Suppressor macrophage treated with lipopolysaccharide for 4 hours (primary cell): ENCODE measurements around the gene MT1G.

ENCODE experiments used
- DNase-seq: peaks from one replicate; pipeline ENCODE4 v3.0.0-alpha.2; 2020

Gene MT1G

GRCh38 chr16:56662357-56663354, 5.2 kb downstream of the MT1G start:
- DNase-seq, result no peak

GRCh38 chr16:56658327-56658875, 9.5 kb downstream of the MT1G start:
- no peak for DNase-seq

DNA sequence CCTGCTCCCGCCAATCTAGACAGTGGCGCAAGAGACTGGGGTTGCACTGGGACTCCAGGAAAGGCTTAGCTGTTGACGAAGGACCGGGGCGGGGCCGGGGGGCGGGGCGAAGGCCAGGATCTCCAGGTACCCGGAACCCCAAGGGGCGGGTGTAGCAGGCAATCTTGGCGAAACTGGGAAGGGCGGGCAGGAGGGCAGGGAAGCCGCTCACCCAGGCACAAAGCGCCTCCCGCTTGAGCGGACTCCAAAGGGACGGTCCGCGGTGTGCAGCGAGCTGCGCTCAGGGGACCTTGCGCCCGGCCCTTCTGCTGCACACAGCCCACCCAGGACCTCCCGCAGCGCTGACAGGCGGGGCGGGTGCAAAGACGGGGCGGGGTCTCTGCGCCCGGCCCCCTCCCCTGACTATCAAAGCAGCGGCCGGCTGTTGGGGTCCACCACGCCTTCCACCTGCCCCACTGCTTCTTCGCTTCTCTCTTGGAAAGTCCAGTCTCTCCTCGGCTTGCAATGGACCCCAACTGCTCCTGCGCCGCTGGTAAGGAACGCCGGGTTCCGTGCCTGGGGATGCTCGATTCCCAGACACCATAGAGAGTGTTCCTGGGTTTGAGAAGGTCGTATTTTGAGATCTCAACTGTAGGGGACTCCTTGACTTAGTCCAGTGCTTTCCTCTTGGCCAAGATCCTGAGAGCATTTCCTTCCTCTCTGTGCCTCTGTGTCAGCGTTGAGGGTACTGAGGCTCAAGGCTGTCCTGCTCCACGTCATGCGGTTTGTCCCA, 10.1 kb downstream of the MT1G start, which contains the start of gene MT1F:
TSS of gene MT1F (plus strand) at position 405 of the 772 bp plus-strand sequence. CDS start at position 505, 100 bp downstream.
- DNase-seq, result peak; percentile 86

DNA sequence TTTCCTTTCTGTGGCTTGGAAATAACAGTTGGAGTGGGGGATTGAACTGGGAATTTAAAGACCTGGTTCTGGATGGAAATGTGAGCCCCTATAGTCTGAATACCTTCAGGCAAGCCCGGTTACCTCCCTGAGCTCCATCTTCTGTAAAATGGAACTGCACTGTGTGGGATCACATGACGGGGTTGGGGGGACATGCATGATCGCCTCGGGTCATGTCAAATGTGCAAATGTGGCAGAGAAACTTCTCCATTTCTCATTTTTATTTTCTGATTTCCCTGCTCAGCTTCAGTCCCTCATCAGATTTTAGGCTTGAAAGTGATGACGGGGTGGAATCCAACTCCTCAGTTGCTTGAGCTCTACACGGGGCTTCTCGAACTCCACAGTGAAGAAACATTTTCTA, 14.6 kb downstream of the MT1G start:
- DNase-seq, result no peak

DNA sequence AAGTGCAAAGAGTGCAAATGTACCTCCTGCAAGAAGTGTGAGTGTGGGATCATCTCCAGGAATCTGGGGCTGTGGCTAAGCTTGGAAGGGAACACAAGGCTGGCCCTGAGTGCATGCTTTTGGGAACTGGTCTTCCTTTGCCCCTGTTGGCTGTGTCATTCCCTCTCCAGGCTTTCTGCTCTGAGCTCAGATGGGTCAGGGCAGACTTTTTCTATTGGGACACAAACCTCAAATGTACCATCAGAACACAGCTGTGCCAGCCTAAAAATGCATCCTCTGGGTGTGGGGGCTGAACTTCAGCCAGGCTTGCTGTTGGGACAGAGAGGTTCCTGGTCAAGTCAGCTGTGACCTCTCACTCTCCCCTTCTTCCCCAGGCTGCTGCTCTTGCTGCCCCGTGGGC, 15.3 kb downstream of the MT1G start:
- DNase-seq, result no peak

DNA sequence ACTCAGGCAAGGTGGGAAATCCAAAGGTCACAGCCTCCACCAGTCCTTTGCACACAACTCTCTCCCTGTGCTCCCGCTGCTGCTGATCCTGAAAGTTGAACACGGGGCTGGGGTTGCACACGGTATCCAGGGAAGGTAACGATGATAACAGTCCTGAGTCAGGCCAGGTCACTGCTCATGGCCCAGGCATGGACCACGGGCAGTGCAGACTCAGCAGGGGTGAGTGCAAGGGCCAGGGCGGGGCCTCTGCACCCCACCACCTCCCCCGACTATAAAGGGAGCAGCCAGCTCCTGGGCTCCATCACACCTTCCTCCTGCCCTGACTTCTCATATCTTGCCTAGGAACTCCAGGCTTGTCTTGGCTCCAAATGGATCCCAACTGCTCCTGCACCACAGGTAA, 16.3 kb downstream of the MT1G start, which contains the start of gene MT1B:
TSS of gene MT1B (plus strand) at position 301 of the 400 bp plus-strand sequence. CDS start at position 369, 68 bp downstream.
- DNase-seq, result no peak

DNA sequence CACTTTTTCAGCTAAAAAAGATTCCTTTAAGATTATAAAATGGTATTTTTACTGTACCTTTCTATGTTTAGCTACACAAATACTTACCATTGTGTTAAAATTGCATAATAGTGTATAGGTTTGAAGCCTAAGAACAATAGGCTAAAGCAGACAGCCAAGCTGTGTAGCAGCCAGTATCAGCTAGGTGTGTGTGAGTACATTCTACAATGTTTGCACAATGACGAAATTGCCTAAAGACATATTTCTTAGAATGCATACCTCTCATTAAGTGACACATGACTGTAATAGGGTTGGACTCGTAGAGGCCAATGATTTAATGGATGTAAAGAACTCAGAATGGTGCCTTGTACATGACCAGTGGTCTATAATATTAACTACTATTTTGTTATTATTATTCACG, 18.0 kb downstream of the MT1G start:
- DNase-seq, result no peak

- no peak for DNase-seq
These were observed 18.6 kb downstream of the MT1G start for GRCh38 chr16:56649271-56649670.

GRCh38 chr16:56647641-56648431, 20.0 kb downstream of the MT1G start:
- DNase-seq, result no peak

DNA sequence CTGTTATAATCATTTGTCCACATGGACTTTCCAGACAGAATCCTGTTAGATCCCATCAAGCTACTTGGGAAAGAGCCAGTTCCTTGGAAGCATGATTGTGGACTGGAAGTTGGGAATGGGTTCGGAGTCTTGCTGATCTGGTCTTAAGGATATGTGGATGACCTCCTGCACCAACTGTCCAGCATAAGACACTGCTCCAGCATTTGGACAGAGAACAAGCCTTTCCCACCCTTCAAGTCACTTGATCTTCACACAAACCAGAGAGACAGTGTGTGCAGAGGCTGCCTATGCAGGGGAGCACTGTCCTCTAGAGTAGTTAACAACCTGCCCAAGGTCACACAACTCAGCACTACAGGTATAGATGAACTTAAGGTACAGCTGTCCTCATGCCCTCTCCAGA, 22.0 kb downstream of the MT1G start:
- no peak for DNase-seq

DNA sequence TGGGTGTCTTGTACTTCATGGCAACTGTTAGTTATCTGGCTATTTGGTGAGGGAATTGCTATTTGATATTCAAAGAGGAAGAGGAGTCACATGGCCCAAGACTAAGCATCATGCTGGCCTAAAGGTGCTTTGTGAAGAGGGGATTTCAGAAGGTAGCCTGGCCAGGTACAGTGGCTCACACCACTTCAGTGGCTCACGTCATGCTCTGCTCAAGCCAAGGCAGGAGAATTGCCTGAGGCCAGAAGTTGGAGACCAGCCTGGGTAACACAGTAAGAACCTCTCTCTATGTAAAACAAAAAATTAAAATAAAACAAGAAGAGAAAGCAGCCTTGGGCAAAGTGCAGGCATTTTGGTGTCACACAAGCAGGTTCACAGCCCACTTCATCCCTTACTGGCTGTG, 22.6 kb downstream of the MT1G start:
- DNase-seq, result no peak

- no peak for DNase-seq
These were observed 24.0 kb downstream of the MT1G start for GRCh38 chr16:56643833-56644232.

DNA sequence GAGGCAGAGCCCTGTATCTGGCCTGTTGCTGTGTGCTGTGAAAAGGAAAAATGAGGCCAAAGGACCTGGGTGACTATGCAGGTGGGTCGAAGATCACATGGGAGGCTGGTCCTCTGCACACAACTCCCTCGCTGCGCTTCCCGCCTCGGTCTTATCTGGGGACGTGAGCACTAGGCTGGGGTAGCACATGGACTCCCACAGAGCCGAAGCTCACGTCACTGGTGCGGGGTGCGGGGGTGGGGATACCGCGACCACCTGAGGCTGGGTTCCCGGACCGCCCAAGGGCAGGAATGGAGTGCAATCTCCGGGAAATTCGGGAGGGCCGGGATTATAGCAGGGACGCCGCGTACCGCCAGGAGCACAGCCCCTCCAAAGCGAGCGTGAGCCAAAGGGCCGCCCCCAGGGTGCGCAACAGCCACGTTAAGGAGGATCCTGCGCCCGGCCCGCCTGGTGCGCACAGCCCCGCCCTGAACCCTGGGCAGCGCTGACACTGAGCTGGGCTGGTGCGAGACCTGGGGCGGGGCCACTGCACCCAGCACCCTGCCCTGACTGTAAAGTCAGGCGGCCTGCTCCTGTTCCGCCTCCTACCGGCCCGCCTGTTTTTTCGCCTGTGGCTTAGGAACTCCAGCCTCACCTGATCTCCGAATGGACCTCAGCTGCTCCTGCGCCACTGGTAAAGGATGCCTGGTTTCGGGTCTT, 24.6 kb downstream of the MT1G start:
- peak; percentile 85 for DNase-seq

DNA sequence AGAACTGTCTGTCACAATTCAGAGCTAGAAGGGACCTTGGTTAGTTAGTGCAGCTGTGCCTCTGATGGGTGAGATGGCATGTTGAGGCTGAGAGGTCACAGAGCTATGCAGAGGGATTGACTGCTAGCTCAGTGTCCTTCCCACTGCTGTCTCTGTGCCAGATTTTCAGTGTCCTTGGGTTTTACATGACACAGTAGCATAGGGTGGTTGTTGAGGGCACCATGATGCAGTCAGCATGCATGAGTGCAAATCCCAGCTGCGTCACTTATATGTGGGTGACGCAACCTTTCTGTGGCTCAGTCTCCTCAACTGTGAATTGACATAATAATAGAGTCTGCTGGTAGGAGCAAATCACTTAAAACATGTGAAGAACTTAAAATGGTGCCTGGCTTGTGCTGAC, 26.7 kb downstream of the MT1G start:
- DNase-seq, result peak; percentile 54

DNA sequence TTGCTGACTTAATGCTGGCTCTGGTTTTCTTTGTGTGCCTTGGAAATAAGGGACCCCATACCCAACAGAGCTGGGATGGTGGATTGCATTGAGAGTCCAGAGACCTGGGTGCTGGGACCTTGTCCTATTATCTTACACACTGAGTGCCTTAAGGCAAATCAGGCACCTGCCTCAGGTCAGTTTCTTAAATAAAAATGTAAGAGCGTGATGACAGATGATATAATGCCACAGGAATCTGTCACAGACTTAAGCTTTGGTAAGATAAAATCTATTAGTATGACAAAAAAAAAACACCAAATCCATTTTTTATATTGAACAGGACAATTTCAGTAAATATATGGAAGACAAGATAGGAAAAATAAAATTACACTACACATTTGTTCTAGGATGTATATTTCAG, 27.8 kb downstream of the MT1G start:
- no peak for DNase-seq

- DNase-seq, result no peak
These were observed 28.8 kb downstream of the MT1G start for GRCh38 chr16:56639045-56639444.

DNA sequence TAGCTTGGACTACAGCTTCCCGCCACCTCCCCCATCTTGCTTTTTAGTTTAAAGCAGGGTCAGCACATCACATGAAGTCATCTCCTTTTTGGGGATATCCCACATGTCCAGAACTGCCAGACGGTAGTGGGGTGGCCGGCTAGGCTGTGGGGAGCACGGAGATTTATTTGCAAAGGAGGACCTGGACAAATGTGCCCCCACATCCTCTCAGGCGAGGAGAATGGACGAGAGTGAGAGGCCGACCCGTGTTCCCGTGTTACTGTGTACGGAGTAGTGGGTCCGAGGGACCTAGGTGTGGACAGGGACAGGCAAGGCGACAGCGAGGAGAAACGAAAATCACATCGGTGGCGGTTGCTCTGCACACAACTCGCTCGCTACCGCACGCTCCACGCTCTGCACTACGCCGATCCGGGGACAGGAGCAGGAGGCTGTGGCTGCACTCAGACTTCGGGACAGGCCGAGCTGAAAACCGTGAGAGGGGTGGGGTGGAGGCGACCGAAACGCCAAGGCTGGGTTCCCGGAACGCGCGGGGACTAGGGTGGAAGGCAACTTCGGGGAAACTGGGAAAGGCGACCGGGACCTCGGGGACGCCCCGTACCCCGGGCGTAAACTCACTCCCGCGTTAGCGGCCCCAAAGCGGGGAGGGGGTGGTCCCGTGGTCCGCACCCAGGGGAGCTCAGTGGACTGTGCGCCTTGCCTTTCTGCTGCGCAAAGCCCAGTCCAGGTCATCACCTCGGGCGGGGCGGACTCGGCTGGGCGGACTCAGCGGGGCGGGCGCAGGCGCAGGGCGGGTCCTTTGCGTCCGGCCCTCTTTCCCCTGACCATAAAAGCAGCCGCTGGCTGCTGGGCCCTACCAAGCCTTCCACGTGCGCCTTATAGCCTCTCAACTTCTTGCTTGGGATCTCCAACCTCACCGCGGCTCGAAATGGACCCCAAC, 29.8 kb downstream of the MT1G start, which contains the start of gene MT1A:
TSS of gene MT1A (plus strand) at position 853 of the 937 bp plus-strand sequence. CDS start at position 926, 73 bp downstream.
- DNase-seq, result peak; percentile 73

- no peak for DNase-seq
These were observed 31.1 kb downstream of the MT1G start for GRCh38 chr16:56636616-56637413.

GRCh38 chr16:56635441-56635967, 32.4 kb downstream of the MT1G start:
- DNase-seq, result no peak
